HUES48 (cell line): ENCODE measurements around the gene ADGRD1.

Experiments used
- H3K27ac ChIP-seq: one replicate; pipeline ENCODE4 v1.7.0; 2013; ENCODE audit warnings: low read depth, low read length, inconsistent platforms
- H3K27me3 ChIP-seq: 2 replicates; pipeline ENCODE4 v1.6.1; 2013; ENCODE audit warnings: mild to moderate bottlenecking, low read length; ENCODE audit not compliant: control insufficient read depth, insufficient read depth
- H3K36me3 ChIP-seq: 2 replicates; pipeline ENCODE4 v1.6.1; 2013; ENCODE audit warnings: low read length; ENCODE audit not compliant: control insufficient read depth, insufficient read depth
- H3K4me1 ChIP-seq: 2 replicates; pipeline ENCODE4 v1.6.1; 2013; ENCODE audit warnings: mild to moderate bottlenecking, low read length; ENCODE audit not compliant: control insufficient read depth, insufficient read depth
- H3K4me3 ChIP-seq: 2 replicates; pipeline ENCODE4 v1.5.1; 2013; ENCODE audit warnings: mild to moderate bottlenecking, low read depth, low read length
- H3K9ac ChIP-seq: 2 replicates; pipeline ENCODE4 v1.6.1; 2013; ENCODE audit warnings: mild to moderate bottlenecking, low read depth, low read length, moderate library complexity
- H3K9me3 ChIP-seq: 2 replicates; pipeline ENCODE4 v1.6.1; 2013; ENCODE audit warnings: low read length; ENCODE audit not compliant: control insufficient read depth, insufficient read depth

Gene ADGRD1

GRCh38 chr12:131082290-131083194 lies 128.8 kb downstream of the ADGRD1 start:
- H3K4me3 ChIP-seq: no peak overlapping the region
- H3K36me3 ChIP-seq: no peaks in the 10 kb centered on the region
- no peak overlapping the region for H3K9ac ChIP-seq
- no peaks in the 10 kb centered on the region for H3K4me1 ChIP-seq
- no peaks in the 10 kb centered on the region for H3K9me3 ChIP-seq
- no peak overlapping the region for H3K27ac ChIP-seq
- no peaks in the 10 kb centered on the region for H3K27me3 ChIP-seq

GRCh38 chr12:131084341-131085011 lies 130.8 kb downstream of the ADGRD1 start:
- no peak overlapping the region for H3K27ac ChIP-seq
- no peak overlapping the region for H3K4me3 ChIP-seq
- no peaks in the 10 kb centered on the region for H3K4me1 ChIP-seq
- H3K27me3 ChIP-seq: no peaks in the 10 kb centered on the region
- H3K9ac ChIP-seq: no peak overlapping the region
- no peaks in the 10 kb centered on the region for H3K36me3 ChIP-seq
- H3K9me3 ChIP-seq: no peaks in the 10 kb centered on the region

GRCh38 chr12:131085125-131085815 lies 131.6 kb downstream of the ADGRD1 start:
- H3K4me1 ChIP-seq: no peaks in the 10 kb centered on the region
- H3K27ac ChIP-seq: no peak overlapping the region

GRCh38 chr12:131085816-131086591 lies 132.3 kb downstream of the ADGRD1 start:
- no peak overlapping the region for H3K4me3 ChIP-seq
- H3K9me3 ChIP-seq: no peaks in the 10 kb centered on the region
- no peak overlapping the region for H3K9ac ChIP-seq
- H3K4me1 ChIP-seq: no peaks in the 10 kb centered on the region
- no peak overlapping the region for H3K27ac ChIP-seq
- H3K27me3 ChIP-seq: no peaks in the 10 kb centered on the region
- no peaks in the 10 kb centered on the region for H3K36me3 ChIP-seq

More at GRCh38 chr12:131085125-131085815, 131.6 kb downstream of the ADGRD1 start:
- Histone ChIP-seq H3K9ac (no peak overlapping the region), H3K36me3 (no peaks in the 10 kb centered on the region), H3K27me3 (no peaks in the 10 kb centered on the region), H3K4me3 (no peak overlapping the region), H3K9me3 (no peaks in the 10 kb centered on the region)

- no peaks in the 10 kb centered on the region for H3K36me3 ChIP-seq
- H3K9ac ChIP-seq: no peak overlapping the region
- H3K4me3 ChIP-seq: no peak overlapping the region
- no peaks in the 10 kb centered on the region for H3K4me1 ChIP-seq
- H3K27me3 ChIP-seq: no peaks in the 10 kb centered on the region
- H3K27ac ChIP-seq: no peak overlapping the region
- H3K9me3 ChIP-seq: no peaks in the 10 kb centered on the region
Measured at GRCh38 chr12:131087302-131087818, 133.7 kb downstream of the ADGRD1 start.

GRCh38 chr12:131087991-131088700 lies 134.4 kb downstream of the ADGRD1 start:
- no peak overlapping the region for H3K4me3 ChIP-seq
- H3K9ac ChIP-seq: no peak overlapping the region
- no peaks in the 10 kb centered on the region for H3K36me3 ChIP-seq
- H3K9me3 ChIP-seq: no peaks in the 10 kb centered on the region
- no peak overlapping the region for H3K27ac ChIP-seq
- H3K4me1 ChIP-seq: no peaks in the 10 kb centered on the region
- no peaks in the 10 kb centered on the region for H3K27me3 ChIP-seq

- H3K27me3 ChIP-seq: no peaks in the 10 kb centered on the region
- H3K27ac ChIP-seq: no peak overlapping the region
- H3K4me3 ChIP-seq: no peak overlapping the region
- H3K36me3 ChIP-seq: no peaks in the 10 kb centered on the region
- no peaks in the 10 kb centered on the region for H3K9me3 ChIP-seq
- H3K4me1 ChIP-seq: no peaks in the 10 kb centered on the region
- no peak overlapping the region for H3K9ac ChIP-seq
Measured at GRCh38 chr12:131088701-131089530, 135.2 kb downstream of the ADGRD1 start.

- Histone ChIP-seq H3K4me3 (no peak overlapping the region), H3K9ac (no peak overlapping the region), H3K27me3 (no peaks in the 10 kb centered on the region), H3K9me3 (no peaks in the 10 kb centered on the region), H3K36me3 (no peaks in the 10 kb centered on the region), H3K4me1 (no peaks in the 10 kb centered on the region), H3K27ac (no peak overlapping the region)
Measured at GRCh38 chr12:131089531-131090273, 136.0 kb downstream of the ADGRD1 start.
